GM20000 (cell line): ENCODE measurements around the gene KRTAP10-4.
"Not testable (repeated sequence)": the region's sequence is repeated elsewhere in the genome, so short reads cannot be mapped to it uniquely, and the experiment has no call there.

Source experiments
- DNase-seq: peaks from one replicate; pipeline ENCODE4 v3.0.0; 2012; ENCODE audit warnings: low spot score
- TF ChIP-seq, protein P1 (sequence below): IDR thresholded peaks from 2 replicates; pipeline ENCODE4 v1.5.1; 2012; ENCODE audit warnings: mild to moderate bottlenecking, control low read depth; ENCODE audit errors: extremely low read depth, missing control alignments

KRTAP10-4 gene

GRCh38 chr21:44585892-44586291 is 12.4 kb downstream of the KRTAP10-4 start:
- TF ChIP-seq, protein P1, sequence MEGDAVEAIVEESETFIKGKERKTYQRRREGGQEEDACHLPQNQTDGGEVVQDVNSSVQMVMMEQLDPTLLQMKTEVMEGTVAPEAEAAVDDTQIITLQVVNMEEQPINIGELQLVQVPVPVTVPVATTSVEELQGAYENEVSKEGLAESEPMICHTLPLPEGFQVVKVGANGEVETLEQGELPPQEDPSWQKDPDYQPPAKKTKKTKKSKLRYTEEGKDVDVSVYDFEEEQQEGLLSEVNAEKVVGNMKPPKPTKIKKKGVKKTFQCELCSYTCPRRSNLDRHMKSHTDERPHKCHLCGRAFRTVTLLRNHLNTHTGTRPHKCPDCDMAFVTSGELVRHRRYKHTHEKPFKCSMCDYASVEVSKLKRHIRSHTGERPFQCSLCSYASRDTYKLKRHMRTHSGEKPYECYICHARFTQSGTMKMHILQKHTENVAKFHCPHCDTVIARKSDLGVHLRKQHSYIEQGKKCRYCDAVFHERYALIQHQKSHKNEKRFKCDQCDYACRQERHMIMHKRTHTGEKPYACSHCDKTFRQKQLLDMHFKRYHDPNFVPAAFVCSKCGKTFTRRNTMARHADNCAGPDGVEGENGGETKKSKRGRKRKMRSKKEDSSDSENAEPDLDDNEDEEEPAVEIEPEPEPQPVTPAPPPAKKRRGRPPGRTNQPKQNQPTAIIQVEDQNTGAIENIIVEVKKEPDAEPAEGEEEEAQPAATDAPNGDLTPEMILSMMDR: no peak
- no peak for DNase-seq

DNA sequence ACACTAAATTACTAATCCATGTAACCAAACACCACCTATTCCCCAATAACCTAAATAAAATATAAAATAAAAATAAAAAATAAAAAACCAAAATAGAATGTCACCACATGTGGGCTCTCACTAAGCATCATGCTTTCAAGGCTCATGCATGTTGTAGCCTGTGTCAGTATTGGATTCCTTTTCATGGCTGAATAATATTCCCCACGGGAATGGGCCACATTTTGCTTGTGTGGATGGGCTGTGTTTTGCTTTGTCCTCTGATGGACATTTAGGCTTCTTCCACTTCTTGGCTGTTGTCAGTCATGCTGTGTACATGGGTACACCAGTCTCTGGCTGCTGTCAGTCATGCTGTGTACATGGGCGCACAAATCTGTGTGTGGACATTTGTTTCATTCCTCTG is 15.6 kb downstream of the KRTAP10-4 start:
- DNase-seq: no peak
- TF ChIP-seq, protein P1: no peak

DNA sequence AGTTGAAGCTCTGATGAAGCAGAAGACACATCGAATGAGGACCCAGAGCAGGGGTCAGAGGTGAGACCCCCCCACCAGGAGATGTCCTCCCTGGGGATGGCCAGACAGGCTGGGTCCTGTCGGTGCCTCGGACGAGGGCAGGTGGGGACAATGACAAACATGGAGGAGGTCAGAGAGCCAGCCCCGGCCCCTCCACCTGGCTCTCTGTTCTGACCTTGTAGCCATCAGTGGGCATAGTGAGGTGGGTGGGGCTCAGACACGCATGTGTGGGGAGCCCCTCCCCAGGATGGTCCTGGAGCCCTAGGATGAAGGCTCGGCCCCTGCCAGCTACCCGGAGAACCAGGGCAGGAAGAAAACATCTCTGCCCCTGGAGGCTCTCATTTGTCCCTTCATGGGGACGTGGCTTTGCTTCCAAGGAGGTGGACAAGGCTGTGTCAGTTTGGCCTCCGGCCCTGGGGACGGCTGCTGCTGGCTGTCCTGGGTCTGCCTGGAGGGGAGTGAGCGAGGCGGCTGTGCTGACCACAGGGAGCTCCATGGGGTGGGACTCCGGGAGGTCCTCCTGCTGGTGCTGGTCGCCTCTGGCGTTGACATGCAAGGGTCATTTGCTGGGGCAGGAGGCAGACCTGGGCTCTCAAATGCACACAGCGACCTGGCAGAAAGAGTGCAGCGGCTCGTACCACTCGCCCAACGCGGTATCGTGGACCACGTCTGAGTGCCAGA is 16.2 kb downstream of the KRTAP10-4 start:
- no peak for DNase-seq
- TF ChIP-seq, protein P1: no peak

DNA sequence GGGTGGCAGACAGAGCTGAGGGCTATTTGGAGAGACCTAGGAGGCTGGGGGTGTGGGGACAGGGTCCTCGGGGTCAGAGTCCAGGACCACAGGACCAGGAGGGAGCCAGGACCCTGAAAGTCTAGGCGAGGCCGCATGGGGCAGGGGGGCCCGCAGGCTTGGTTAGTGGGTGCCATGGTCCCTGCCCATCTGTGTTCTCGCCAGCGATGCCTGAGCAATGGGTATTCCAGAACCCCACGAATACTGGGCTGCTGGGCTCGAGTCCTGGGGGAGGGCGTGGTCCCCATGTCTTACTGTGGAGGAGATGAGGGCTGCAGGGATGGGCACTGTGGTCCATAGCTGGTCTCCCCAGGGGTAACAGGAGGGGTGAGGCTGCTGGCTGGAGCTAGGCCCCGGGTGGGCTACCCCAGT is 16.8 kb downstream of the KRTAP10-4 start:
- TF ChIP-seq, protein P1: no peak
- DNase-seq: no peak

- DNase-seq: not testable (repeated sequence)
These were observed 17.6 kb downstream of the KRTAP10-4 start for GRCh38 chr21:44590897-44591800.

DNA sequence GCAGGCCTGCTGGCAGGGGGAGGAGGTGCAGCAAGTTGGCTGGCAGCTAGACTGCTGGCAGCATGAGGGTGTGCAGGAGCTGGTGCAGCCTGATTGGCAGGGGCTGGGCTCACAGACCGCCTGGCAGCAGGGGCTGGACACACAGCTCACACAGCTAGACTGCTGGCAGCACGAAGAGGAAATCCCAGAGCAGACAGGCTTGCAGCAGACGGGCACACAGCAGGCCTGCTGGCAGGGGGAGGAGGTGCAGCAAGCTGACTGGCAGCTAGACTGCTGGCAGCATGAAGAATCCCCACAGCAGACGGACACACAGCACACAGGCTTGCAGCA is 18.2 kb downstream of the KRTAP10-4 start:
- not testable (repeated sequence) for DNase-seq

DNA sequence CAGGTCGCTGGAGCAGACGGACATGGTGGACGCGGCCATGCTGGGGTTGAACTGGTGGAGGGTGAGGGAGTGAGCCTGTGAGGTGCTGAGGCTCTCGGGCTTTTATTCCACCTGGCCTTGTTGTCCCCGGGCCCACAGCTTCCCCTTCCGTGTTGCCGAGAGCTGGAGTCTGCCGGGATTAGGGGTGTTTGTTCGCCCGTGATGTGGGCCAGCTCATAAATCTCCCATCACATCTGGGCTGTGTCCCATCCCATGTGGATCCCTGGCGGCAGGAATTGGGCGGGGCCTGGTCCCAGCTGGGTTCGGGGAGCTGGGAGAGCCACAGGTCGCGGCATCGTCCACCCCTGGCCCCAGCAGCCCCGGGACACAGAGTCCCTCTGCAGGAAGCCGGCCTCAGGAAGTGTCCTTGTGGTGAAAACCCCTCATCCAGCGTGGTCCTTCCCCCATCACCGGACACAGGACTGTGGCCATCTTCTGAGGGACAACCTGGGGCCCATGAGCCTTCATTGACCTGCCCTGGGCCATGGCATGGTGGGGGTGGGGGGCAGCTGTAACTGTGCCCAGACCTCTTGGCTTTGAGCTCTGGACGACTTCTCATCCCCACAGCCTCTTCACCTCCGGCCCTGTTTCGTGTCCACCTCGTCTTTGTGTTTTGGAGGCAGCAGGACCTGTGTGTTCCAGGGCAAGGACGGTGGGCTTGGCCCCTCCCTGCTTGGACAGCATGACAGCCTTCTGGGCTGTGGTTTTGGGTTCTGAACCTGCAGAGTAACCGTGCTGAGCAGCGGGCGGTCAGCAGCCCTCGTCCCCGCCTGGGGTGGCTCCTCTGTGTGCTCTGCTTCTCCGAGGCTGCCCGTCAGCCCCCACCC is 19.1 kb downstream of the KRTAP10-4 start, which contains the start of gene KRTAP10-6:
KRTAP10-6 (minus strand) TSS at position 60 of the 866 bp plus-strand sequence; CDS start at position 39, 21 bp downstream.
- TF ChIP-seq, protein P1: no peak
- DNase-seq: no peak
